CD4-positive, alpha-beta memory T cell (primary cell): ENCODE results near the gene LEMD3. TPM values are rescaled to one million over a fixed set of nuclear protein-coding genes. Genes with fewer than 3 reads are reported as not detected.

ENCODE experiments used
- CTCF ChIA-PET: fragments of 350-600 bp; sonication (Branson Sonifier 250); formaldehyde crosslinking; loops from one replicate; lab custom pipeline; 2021; ENCODE audit warnings: inconsistent platforms; ENCODE audit not compliant: partially characterized antibody; lab: Charles Lee
- POLR2A ChIA-PET: fragments of 350-600 bp; sonication (Branson Sonifier 250); formaldehyde crosslinking; loops from one replicate; lab custom pipeline; 2021; ENCODE audit not compliant: partially characterized antibody; lab: Charles Lee
- DNase-seq, 5 donors: peaks; one replicate each; pipeline versions ENCODE4 v3.0.0 to v3.0.0-alpha.2; 2020 to 2022; ENCODE audit warnings: mixed read lengths in 1 of 5
- H3K27ac ChIP-seq: one replicate; pipeline ENCODE4 v1.7.0; 2013; ENCODE audit warnings: low read depth, low read length
- H3K27me3 ChIP-seq: 2 replicates; pipeline ENCODE4 v1.7.0; 2013; ENCODE audit warnings: mild to moderate bottlenecking, low read length, moderate library complexity; ENCODE audit not compliant: insufficient read depth
- H3K36me3 ChIP-seq: 2 replicates; pipeline ENCODE4 v1.7.0; 2013; ENCODE audit warnings: mild to moderate bottlenecking, low read length, moderate library complexity; ENCODE audit not compliant: insufficient read depth
- H3K4me1 ChIP-seq: 2 replicates; pipeline ENCODE4 v1.7.0; 2013; ENCODE audit warnings: mild to moderate bottlenecking, low read length, moderate library complexity; ENCODE audit not compliant: insufficient read depth
- H3K4me3 ChIP-seq, 2 donors: one replicate each; pipeline ENCODE4 v1.7.0; 2013; ENCODE audit warnings: low read length in 2 of 2, mild to moderate bottlenecking in 1 of 2
- H3K9me3 ChIP-seq, 2 donors: one replicate each; pipeline ENCODE4 v1.7.0; 2013; ENCODE audit warnings: low read length in 2 of 2, control low read depth in 1 of 2; ENCODE audit not compliant: control insufficient read depth in 1 of 2
- H3K27ac Mint-ChIP-seq, 7 donors: one replicate each; pipeline ENCODE4 v1.8.0; 2020 to 2021; ENCODE audit warnings: mixed read lengths in 7 of 7, mild to moderate bottlenecking in 6 of 7, inconsistent platforms in 3 of 7, moderate library complexity in 3 of 7
- H3K27me3 Mint-ChIP-seq, 2 donors: one replicate each; pipeline ENCODE4 v1.8.0; 2020 to 2021; ENCODE audit warnings: mixed read lengths in 2 of 2
- H3K36me3 Mint-ChIP-seq, 2 donors: one replicate each; pipeline ENCODE4 v1.8.0; 2020 to 2021; ENCODE audit warnings: mixed read lengths in 2 of 2, inconsistent platforms in 1 of 2, mild to moderate bottlenecking in 1 of 2
- H3K4me1 Mint-ChIP-seq, 4 donors: one replicate each; pipeline ENCODE4 v1.8.0; 2020 to 2021; ENCODE audit warnings: mixed read lengths in 4 of 4, mild to moderate bottlenecking in 1 of 4
- H3K4me3 Mint-ChIP-seq, 8 donors: one replicate each; pipeline ENCODE4 v1.8.0; 2020 to 2021; ENCODE audit warnings: mixed read lengths in 8 of 8, mild to moderate bottlenecking in 7 of 8, moderate library complexity in 6 of 8, inconsistent platforms in 3 of 8
- H3K9me3 Mint-ChIP-seq, 8 donors: one replicate each; pipeline ENCODE4 v1.8.0; 2020 to 2021; ENCODE audit warnings: mixed read lengths in 8 of 8, mild to moderate bottlenecking in 5 of 8, inconsistent platforms in 3 of 8, moderate library complexity in 1 of 8
- intact Hi-C: fragments of 100-400 bp; cut with micrococcal nuclease; formaldehyde crosslinking; loops from one replicate; pipeline ENCODE4 v1.15.1; 2023
- polyA plus RNA-seq, 2 donors: library from polyadenylated mRNA; unstranded; fragments of 300-500 nt; fragmentation: Illumina TruSeq; gene quantifications; one replicate each; pipeline ENCODE4 v1.2.3, GENCODE V29; 2021
- total RNA-seq, 2 experiments: library from RNA; stranded (reverse); gene quantifications; one replicate each; pipeline ENCODE4 v1.2.3, GENCODE V29; 2021

Gene LEMD3
- total and polyA plus RNA-seq, 4 experiments from 2014 or later = 25.0 to 52.6 (median 37.8) TPM

DNA sequence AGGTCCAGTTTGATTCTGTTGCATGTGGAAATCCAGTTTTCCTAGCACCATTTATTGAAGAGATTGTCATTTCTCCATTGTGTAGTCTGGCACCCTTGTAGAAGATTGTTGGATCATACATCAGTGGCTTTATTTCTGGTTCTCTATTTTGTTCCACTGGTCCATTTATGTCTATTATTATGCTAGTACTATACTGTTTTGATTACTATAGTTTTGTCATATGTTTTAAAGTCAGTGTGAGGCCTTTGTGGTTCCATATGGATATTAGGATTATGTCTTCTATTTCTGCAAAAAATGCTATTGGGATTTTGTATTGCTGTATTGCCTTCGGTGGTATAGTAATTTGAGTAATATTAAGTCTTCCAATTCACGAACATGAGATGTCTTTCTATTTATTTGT, 51.4 kb downstream of the LEMD3 start:
- H3K27ac ChIP-seq = no peak overlapping the region
- peaks cover 14% of the 10 kb centered on the region for H3K36me3 ChIP-seq
- no peak overlapping the region for H3K4me3 ChIP-seq
- Mint-ChIP-seq H3K9me3 (peaks cover 2 to 44% (median 23%) of the 10 kb centered on the region in 8 donors), H3K36me3 (peaks cover 75 to 81% of the 10 kb centered on the region in 2 donors), H3K4me1 (peaks cover 6 to 19% (median 16%) of the 10 kb centered on the region in 4 donors), H3K27me3 (no peaks in the 10 kb centered on the region), H3K4me3 (no peak overlapping the region), H3K27ac (no peak overlapping the region)
- intact Hi-C loops = no loop called here
- H3K9me3 ChIP-seq = peaks cover 6 to 7% of the 10 kb centered on the region in 2 donors
- ChIA-PET POLR2A (no interaction called here), CTCF (interaction anchor here (1.0 kb wide), 1 partner anchor 99 kb away, joined by 3 read pairs; no protein-coding TSS in a partner anchor)
- DNase-seq = no peak
- H3K27me3 ChIP-seq = no peaks in the 10 kb centered on the region
- H3K4me1 ChIP-seq = no peaks in the 10 kb centered on the region

- ChIA-PET POLR2A (no interaction called here), CTCF (no interaction called here)
- peaks cover 14 to 30% (median 24%) of the 10 kb centered on the region in 4 donors for H3K4me1 Mint-ChIP-seq
- no peaks in the 10 kb centered on the region for H3K36me3 ChIP-seq
- no peaks in the 10 kb centered on the region for H3K27me3 Mint-ChIP-seq
- intact Hi-C loops = no loop called here
- H3K36me3 Mint-ChIP-seq = peaks cover 48 to 54% of the 10 kb centered on the region in 2 donors
- H3K4me3 ChIP-seq = no peak overlapping the region
- no peak for DNase-seq
- H3K9me3 Mint-ChIP-seq = peaks cover 4 to 30% (median 12%) of the 10 kb centered on the region in 8 donors
- no peak overlapping the region for H3K27ac ChIP-seq
- H3K4me3 Mint-ChIP-seq = no peak overlapping the region
- H3K27ac Mint-ChIP-seq = no peak overlapping the region
- H3K9me3 ChIP-seq = peaks cover 0 to 8% of the 10 kb centered on the region in 2 donors
- H3K4me1 ChIP-seq = peaks cover 5% of the 10 kb centered on the region
- H3K27me3 ChIP-seq = no peaks in the 10 kb centered on the region
These were observed 60.1 kb downstream of the LEMD3 start for GRCh38 chr12:65229441-65229840.

GRCh38 chr12:65232476-65233077, 63.2 kb downstream of the LEMD3 start:
- intact Hi-C loops = loop anchor here (1.0 kb wide), 2 partner anchors 341 to 430 kb away; no protein-coding TSS in a partner anchor

GRCh38 chr12:65237153-65237552, 67.8 kb downstream of the LEMD3 start:
- peaks cover 13 to 17% of the 10 kb centered on the region in 2 donors for H3K36me3 Mint-ChIP-seq
- CTCF ChIA-PET = no interaction called here
- no peaks in the 10 kb centered on the region for H3K27me3 Mint-ChIP-seq

More at GRCh38 chr12:65232476-65233077, 63.2 kb downstream of the LEMD3 start:
- ChIA-PET POLR2A (interaction anchor here (1.3 kb wide), 1 partner anchor 63 kb away, joined by 6 read pairs; the partner anchor contains the start of gene LEMD3), CTCF (interaction anchor here (0.6 to 4.5 kb wide), 12 partner anchors 15 to 1462 kb away, joined by 3 to 61 read pairs (median 4); partner anchors contain the start of gene LEMD3)
- Mint-ChIP-seq H3K36me3 (peaks cover 24 to 29% of the 10 kb centered on the region in 2 donors), H3K9me3 (peaks cover 3 to 20% (median 11%) of the 10 kb centered on the region in 8 donors), H3K27me3 (no peaks in the 10 kb centered on the region), H3K4me1 (peaks cover 6 to 13% (median 8%) of the 10 kb centered on the region in 4 donors), H3K4me3 (no peak overlapping the region), H3K27ac (peak overlapping the region in 4 of 7 donors; percentile 76 to 86 (median 81))
- Histone ChIP-seq H3K4me3 (no peak overlapping the region), H3K27me3 (no peaks in the 10 kb centered on the region), H3K9me3 (peaks cover 0 to 8% of the 10 kb centered on the region in 2 donors), H3K27ac (no peak overlapping the region), H3K4me1 (peaks cover 5% of the 10 kb centered on the region), H3K36me3 (no peaks in the 10 kb centered on the region)
- peak in 4 of 5 donors; percentile 8 to 25 (median 16) for DNase-seq

DNA sequence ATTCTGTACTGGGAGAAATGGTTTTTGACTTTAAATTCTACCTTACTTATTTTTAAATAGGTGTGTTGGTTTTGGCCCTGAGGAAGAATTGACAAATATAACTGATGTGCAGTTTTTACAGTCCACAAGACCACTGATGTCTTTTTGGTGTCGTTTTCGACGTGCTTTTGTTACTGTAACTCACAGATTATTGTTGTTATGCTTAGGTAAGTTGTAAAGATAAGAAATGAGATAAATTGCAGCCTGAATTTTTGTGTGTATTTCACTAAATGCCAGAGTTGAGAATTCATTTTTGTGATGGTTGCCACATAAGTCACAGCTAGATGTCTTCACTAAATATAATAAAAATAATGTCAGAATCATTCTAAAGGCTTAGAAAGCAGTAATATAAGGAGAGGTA, 69.2 kb downstream of the LEMD3 start:
- no peak overlapping the region for H3K4me3 ChIP-seq
- no peaks in the 10 kb centered on the region for H3K36me3 ChIP-seq
- Mint-ChIP-seq H3K27ac (no peak overlapping the region), H3K36me3 (peaks cover 27 to 31% of the 10 kb centered on the region in 2 donors), H3K4me1 (no peaks in the 10 kb centered on the region), H3K9me3 (no peaks in the 10 kb centered on the region), H3K4me3 (no peak overlapping the region), H3K27me3 (no peaks in the 10 kb centered on the region)
- POLR2A ChIA-PET = no interaction called here
- H3K27ac ChIP-seq = no peak overlapping the region
- no peaks in the 10 kb centered on the region for H3K27me3 ChIP-seq
- intact Hi-C loops = no loop called here
- DNase-seq = no peak
- CTCF ChIA-PET = no interaction called here
- H3K4me1 ChIP-seq = no peaks in the 10 kb centered on the region
- no peaks in the 10 kb centered on the region for H3K9me3 ChIP-seq

More at GRCh38 chr12:65237153-65237552, 67.8 kb downstream of the LEMD3 start:
- H3K36me3 ChIP-seq = no peaks in the 10 kb centered on the region
- no peaks in the 10 kb centered on the region for H3K9me3 ChIP-seq
- POLR2A ChIA-PET = no interaction called here
- no peak overlapping the region for H3K27ac ChIP-seq
- no peaks in the 10 kb centered on the region for H3K9me3 Mint-ChIP-seq
- H3K27me3 ChIP-seq = no peaks in the 10 kb centered on the region
- H3K4me1 ChIP-seq = peaks cover 2% of the 10 kb centered on the region
- DNase-seq = no peak
- intact Hi-C loops = no loop called here
- H3K4me3 Mint-ChIP-seq = no peak overlapping the region
- H3K27ac Mint-ChIP-seq = no peak overlapping the region
- H3K4me3 ChIP-seq = no peak overlapping the region
- H3K4me1 Mint-ChIP-seq = peaks cover 4 to 9% (median 5%) of the 10 kb centered on the region in 4 donors

DNA sequence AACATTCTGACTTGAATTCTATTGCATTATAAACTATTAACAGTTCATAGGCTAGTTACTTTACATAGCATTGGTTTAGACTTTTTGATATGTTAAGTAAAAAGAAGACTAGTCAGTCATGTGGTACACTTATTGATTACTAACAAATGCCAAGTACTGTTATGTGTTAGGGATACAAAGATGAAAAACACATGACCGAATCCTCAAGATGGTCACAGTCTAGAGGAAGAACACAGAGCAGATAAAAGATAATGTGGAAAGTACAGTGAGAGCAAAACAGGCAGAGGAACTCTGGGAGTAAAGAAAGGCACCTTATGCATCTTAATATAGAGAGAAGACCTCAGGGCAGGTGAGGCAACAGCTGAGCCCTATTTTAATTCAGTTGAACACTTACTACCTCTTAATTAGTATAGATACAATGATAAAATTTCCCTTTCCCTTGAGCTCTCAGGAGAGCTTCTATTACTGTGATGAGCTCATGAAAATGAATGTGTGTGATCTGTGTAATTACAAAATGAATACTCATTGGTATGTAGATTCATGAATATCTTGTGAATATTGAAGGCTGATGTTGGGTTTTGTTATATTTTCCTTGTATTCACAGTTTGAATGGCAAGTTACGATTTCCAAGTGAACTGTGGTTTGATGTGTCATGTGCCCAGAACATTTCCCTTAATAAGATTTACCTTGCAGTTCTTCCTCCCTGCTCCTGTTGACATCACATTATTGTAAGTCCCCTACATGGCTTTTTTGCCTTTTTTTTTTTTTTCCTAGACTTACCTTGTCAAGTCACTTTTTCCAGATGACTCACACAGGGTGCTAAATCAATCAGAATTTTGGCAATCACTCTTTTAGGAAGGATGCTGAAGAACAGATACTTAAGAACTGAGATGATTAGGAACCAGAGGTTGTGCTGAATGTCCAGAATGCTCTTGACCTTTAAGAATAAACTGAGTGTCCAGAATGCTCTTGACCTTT, 79.6 kb downstream of the LEMD3 start:
- Histone ChIP-seq H3K4me1 (no peaks in the 10 kb centered on the region), H3K4me3 (no peak overlapping the region), H3K9me3 (no peaks in the 10 kb centered on the region), H3K27ac (no peak overlapping the region), H3K27me3 (no peaks in the 10 kb centered on the region), H3K36me3 (no peaks in the 10 kb centered on the region)
- H3K27me3 Mint-ChIP-seq = no peaks in the 10 kb centered on the region
- H3K4me3 Mint-ChIP-seq = no peak overlapping the region
- peak overlapping the region in 1 of 7 donors; percentile 14 for H3K27ac Mint-ChIP-seq
- H3K36me3 Mint-ChIP-seq = peaks cover 30 to 37% of the 10 kb centered on the region in 2 donors
- no peaks in the 10 kb centered on the region for H3K9me3 Mint-ChIP-seq
- intact Hi-C loops = no loop called here
- ChIA-PET CTCF (no interaction called here), POLR2A (no interaction called here)
- no peak for DNase-seq
- H3K4me1 Mint-ChIP-seq = peaks cover 0 to 2% (median 0%) of the 10 kb centered on the region in 4 donors

DNA sequence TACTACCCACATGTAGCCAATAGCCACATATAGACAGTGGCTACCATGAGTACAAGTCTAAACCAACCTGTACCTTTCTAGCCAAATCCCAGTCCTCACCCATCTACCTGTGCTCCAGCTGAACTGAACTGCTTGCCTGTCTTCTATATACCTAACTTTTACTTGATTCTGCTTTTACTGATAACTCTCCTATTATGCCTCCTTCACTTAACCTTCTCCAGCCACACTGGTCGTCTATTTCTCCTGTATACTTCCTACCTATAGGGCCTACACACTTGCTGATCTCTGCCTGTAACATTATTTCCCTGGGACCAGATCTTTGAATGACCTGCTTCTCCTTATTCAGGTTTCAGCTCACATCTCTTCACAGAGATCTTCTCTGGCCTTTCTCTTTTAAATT, 83.1 kb downstream of the LEMD3 start:
- intact Hi-C loops = no loop called here
- Mint-ChIP-seq H3K4me3 (no peak overlapping the region), H3K36me3 (peaks cover 10 to 13% of the 10 kb centered on the region in 2 donors), H3K27me3 (no peaks in the 10 kb centered on the region), H3K27ac (no peak overlapping the region), H3K4me1 (peaks cover 0 to 2% (median 0%) of the 10 kb centered on the region in 4 donors), H3K9me3 (no peaks in the 10 kb centered on the region)
- H3K4me3 ChIP-seq = no peak overlapping the region
- POLR2A ChIA-PET = no interaction called here
- CTCF ChIA-PET = no interaction called here
- no peak overlapping the region for H3K27ac ChIP-seq
- H3K4me1 ChIP-seq = no peaks in the 10 kb centered on the region
- no peaks in the 10 kb centered on the region for H3K9me3 ChIP-seq
- DNase-seq = no peak
- no peaks in the 10 kb centered on the region for H3K27me3 ChIP-seq
- no peaks in the 10 kb centered on the region for H3K36me3 ChIP-seq
